Upper lobe of right lung (tissue), 1 donor: ENCODE results near the gene PADI6. TPM values are rescaled to one million over a fixed set of nuclear protein-coding genes. Genes with fewer than 3 reads are reported as not detected.

Source experiments
- ATAC-seq: fragments of 200-7000 bp; cut with Tn5 transposase; one replicate; pipeline ENCODE4 v1.9.1; 2020; ENCODE audit warnings: mild to moderate bottlenecking, moderate library complexity
- DNase-seq: peaks from one replicate; pipeline ENCODE4 v3.0.0-alpha.2; 2020
- H3K27ac ChIP-seq: fragments of 200-600 bp; one replicate; pipeline ENCODE4 v1.8.0; 2022
- H3K27me3 ChIP-seq: fragments of 200-600 bp; one replicate; pipeline ENCODE4 v1.8.0; 2022; ENCODE audit warnings: mild to moderate bottlenecking
- H3K36me3 ChIP-seq: fragments of 200-600 bp; one replicate; pipeline ENCODE4 v1.8.0; 2022
- H3K4me1 ChIP-seq: fragments of 200-600 bp; one replicate; pipeline ENCODE4 v1.8.0; 2022
- H3K4me3 ChIP-seq: fragments of 200-600 bp; one replicate; pipeline ENCODE4 v1.8.0; 2022; ENCODE audit warnings: mild to moderate bottlenecking
- H3K9me3 ChIP-seq: fragments of 200-600 bp; one replicate; pipeline ENCODE4 v1.8.0; 2022
- CTCF ChIP-seq: fragments of 200-600 bp; IDR thresholded peaks from one replicate; pipeline ENCODE4 v1.8.0; 2022; ENCODE audit warnings: antibody characterized with exemption
- intact Hi-C: fragments of 100-400 bp; cut with DNase I; formaldehyde crosslinking; loops from one replicate; pipeline ENCODE4 v1.11.0; 2022
- total RNA-seq: library from RNA; stranded (reverse); fragmentation: NEBNext Ultra II Directional; extraction: Animal tissue kit (Norgen Biotek cat#: 25700); gene quantifications from one replicate; pipeline ENCODE4 v1.2.1, GENCODE V29; 2021
- donor health status: DM: no; HTN: yes; CAD: no; lungs with severe emphysema.

PADI6 gene
- total RNA-seq, 1 donor from 2014 or later: not detected

GRCh38 chr1:17346046-17346789 lies 25.8 kb upstream of the PADI6 start:
- no peaks in the 10 kb centered on the region for H3K9me3 ChIP-seq
- H3K4me3 ChIP-seq: no peak overlapping the region
- no peak overlapping the region for H3K27ac ChIP-seq
- intact Hi-C loops: no loop called here
- no peaks in the 10 kb centered on the region for H3K4me1 ChIP-seq
- DNase-seq: peak; percentile 38
- TF ChIP-seq CTCF: no peak
- H3K36me3 ChIP-seq: no peaks in the 10 kb centered on the region
- H3K27me3 ChIP-seq: peaks cover 6% of the 10 kb centered on the region
- ATAC-seq: no peak

GRCh38 chr1:17347769-17348592 lies 24.0 kb upstream of the PADI6 start:
- no peak overlapping the region for H3K4me3 ChIP-seq
- TF ChIP-seq CTCF: no peak
- peak; percentile 44 for DNase-seq
- H3K27me3 ChIP-seq: peaks cover 6% of the 10 kb centered on the region
- intact Hi-C loops: no loop called here
- H3K9me3 ChIP-seq: no peaks in the 10 kb centered on the region
- H3K27ac ChIP-seq: no peak overlapping the region
- no peaks in the 10 kb centered on the region for H3K36me3 ChIP-seq
- no peak for ATAC-seq
- no peaks in the 10 kb centered on the region for H3K4me1 ChIP-seq

- ATAC-seq (no peak), DNase-seq (peak; percentile 29)
- TF ChIP-seq CTCF: no peak
- no peaks in the 10 kb centered on the region for H3K36me3 ChIP-seq
- H3K4me3 ChIP-seq: no peak overlapping the region
- H3K27ac ChIP-seq: no peak overlapping the region
- no peaks in the 10 kb centered on the region for H3K4me1 ChIP-seq
- no peaks in the 10 kb centered on the region for H3K9me3 ChIP-seq
- H3K27me3 ChIP-seq: peaks cover 13% of the 10 kb centered on the region
- intact Hi-C loops: no loop called here
Observed at GRCh38 chr1:17348593-17349234, 23.3 kb upstream of the PADI6 start.

GRCh38 chr1:17350083-17350482 lies 21.9 kb upstream of the PADI6 start:
- H3K27ac ChIP-seq: no peak overlapping the region
- intact Hi-C loops: no loop called here
- ATAC-seq: no peak

More at GRCh38 chr1:17350083-17350482, 21.9 kb upstream of the PADI6 start:
- peaks cover 13% of the 10 kb centered on the region for H3K27me3 ChIP-seq
- no peaks in the 10 kb centered on the region for H3K36me3 ChIP-seq
- H3K4me3 ChIP-seq: no peak overlapping the region
- no peaks in the 10 kb centered on the region for H3K4me1 ChIP-seq
- TF ChIP-seq CTCF: no peak
- no peak for DNase-seq
- H3K9me3 ChIP-seq: no peaks in the 10 kb centered on the region
